ENCODE results near the gene TENM3. TPM values are rescaled to one million over a fixed set of nuclear protein-coding genes. Genes with fewer than 3 reads are reported as not detected.

Gene TENM3
- total RNA-seq, 2 experiments from 2014 or later = not detected

GRCh38 chr4:182367153-182367552 lies 124.0 kb downstream of the TENM3 start:
- no peaks in the 10 kb centered on the region for H3K36me3 Mint-ChIP-seq (ENCODE audit: low read depth)
- intact Hi-C loops (cut with DNase I, micrococcal nuclease) = no loop called here
- H3K36me3 ChIP-seq (ENCODE audit: insufficient read depth, low read length) = no peaks in the 10 kb centered on the region
- ChIA-PET CTCF (no interaction called here), POLR2A (no interaction called here)
- peaks cover 12% of the 10 kb centered on the region for H3K27me3 Mint-ChIP-seq
- H3K4me3 Mint-ChIP-seq = no peak overlapping the region
- no peak overlapping the region for H3K27ac Mint-ChIP-seq
- TF ChIP-seq CTCF (IDR thresholded peaks at IDR 0.05) = no peak
- no peaks in the 10 kb centered on the region for H3K27me3 ChIP-seq (ENCODE audit: control insufficient read depth in 1 of 2, insufficient read depth in 2 of 2, low read length in 2 of 2)
- H3K4me3 ChIP-seq (ENCODE audit: low read length) = no peak overlapping the region
- no peaks in the 10 kb centered on the region for H3K4me1 ChIP-seq (ENCODE audit: insufficient read depth, low read length)
- H3K27ac ChIP-seq (ENCODE audit: low read depth in 1 of 2, low read length in 2 of 2) = no peak overlapping the region
- no peaks in the 10 kb centered on the region for H3K4me1 Mint-ChIP-seq (ENCODE audit: low read depth)
- ATAC-seq (ENCODE audit: poor library complexity) (no peak), DNase-seq (no peak)
- no peaks in the 10 kb centered on the region for H3K9me3 ChIP-seq (ENCODE audit: control insufficient read depth in 1 of 2, insufficient read depth in 1 of 2, low read length in 2 of 2)
- H3K9me3 Mint-ChIP-seq = no peaks in the 10 kb centered on the region

DNA sequence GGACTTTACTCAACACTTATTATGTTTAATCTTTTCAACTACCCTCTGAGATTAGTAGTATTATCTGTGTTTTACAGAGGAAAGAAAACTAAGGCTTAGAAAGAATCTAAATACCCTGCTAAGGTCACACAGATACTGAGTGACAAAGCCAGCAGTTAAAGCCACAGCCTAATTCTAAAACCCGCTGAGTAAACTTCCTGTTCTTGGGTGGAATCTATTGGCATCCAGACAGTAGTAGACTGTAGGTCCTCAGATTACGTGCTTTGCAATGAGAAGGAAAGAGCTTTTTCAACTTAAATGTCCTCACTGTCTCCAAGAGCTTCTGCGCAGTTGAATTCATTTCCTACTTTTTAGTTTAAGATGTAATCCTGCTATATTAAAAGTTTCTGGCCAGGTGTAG lies 126.0 kb downstream of the TENM3 start:
- no peaks in the 10 kb centered on the region for H3K36me3 Mint-ChIP-seq (ENCODE audit: low read depth)
- H3K27me3 Mint-ChIP-seq = peaks cover 8% of the 10 kb centered on the region
- no peaks in the 10 kb centered on the region for H3K4me1 Mint-ChIP-seq (ENCODE audit: low read depth)
- CTCF ChIA-PET = no interaction called here
- no peak overlapping the region for H3K4me3 ChIP-seq (ENCODE audit: low read length)
- no peaks in the 10 kb centered on the region for H3K36me3 ChIP-seq (ENCODE audit: insufficient read depth, low read length)
- no peaks in the 10 kb centered on the region for H3K9me3 ChIP-seq (ENCODE audit: control insufficient read depth in 1 of 2, insufficient read depth in 1 of 2, low read length in 2 of 2)
- TF ChIP-seq CTCF (IDR thresholded peaks at IDR 0.05) = no peak
- H3K27ac Mint-ChIP-seq = no peak overlapping the region
- DNase-seq (no peak), ATAC-seq (ENCODE audit: poor library complexity) (no peak)
- intact Hi-C loops (cut with DNase I, micrococcal nuclease) = no loop called here
- no peak overlapping the region for H3K27ac ChIP-seq (ENCODE audit: low read depth in 1 of 2, low read length in 2 of 2)
- H3K27me3 ChIP-seq (ENCODE audit: control insufficient read depth in 1 of 2, insufficient read depth in 2 of 2, low read length in 2 of 2) = no peaks in the 10 kb centered on the region
- H3K9me3 Mint-ChIP-seq = no peaks in the 10 kb centered on the region
- POLR2A ChIA-PET = no interaction called here
- H3K4me3 Mint-ChIP-seq = no peak overlapping the region
- no peaks in the 10 kb centered on the region for H3K4me1 ChIP-seq (ENCODE audit: insufficient read depth, low read length)

- H3K4me1 Mint-ChIP-seq (ENCODE audit: low read depth) = no peaks in the 10 kb centered on the region
- ChIA-PET CTCF (no interaction called here), POLR2A (no interaction called here)
- no peak overlapping the region for H3K27ac Mint-ChIP-seq
- no peak for TF ChIP-seq CTCF (IDR thresholded peaks at IDR 0.05)
- H3K4me3 Mint-ChIP-seq = no peak overlapping the region
- no peak for ATAC-seq (ENCODE audit: poor library complexity)
- Histone ChIP-seq H3K4me3 (ENCODE audit: low read length) (no peak overlapping the region), H3K4me1 (ENCODE audit: insufficient read depth, low read length) (no peaks in the 10 kb centered on the region), H3K27ac (ENCODE audit: low read depth in 1 of 2, low read length in 2 of 2) (no peak overlapping the region), H3K36me3 (ENCODE audit: insufficient read depth, low read length) (no peaks in the 10 kb centered on the region), H3K27me3 (ENCODE audit: control insufficient read depth in 1 of 2, insufficient read depth in 2 of 2, low read length in 2 of 2) (no peaks in the 10 kb centered on the region), H3K9me3 (ENCODE audit: control insufficient read depth in 1 of 2, insufficient read depth in 1 of 2, low read length in 2 of 2) (no peaks in the 10 kb centered on the region)
- intact Hi-C loops (cut with DNase I, micrococcal nuclease) = no loop called here
- no peaks in the 10 kb centered on the region for H3K9me3 Mint-ChIP-seq
- no peaks in the 10 kb centered on the region for H3K36me3 Mint-ChIP-seq (ENCODE audit: low read depth)
- H3K27me3 Mint-ChIP-seq = peaks cover 1% of the 10 kb centered on the region
- no peak for DNase-seq
Measured at GRCh38 chr4:182370491-182370890, 127.3 kb downstream of the TENM3 start.
